Breast epithelium (tissue), 3 donors: ENCODE results near the gene ACRBP.

ENCODE experiments used
- POLR2A ChIP-seq: fragments of 450-650 bp; IDR thresholded peaks from one replicate; pipeline ENCODE4 v1.6.1; 2016; ENCODE audit warnings: antibody characterized with exemption, mild to moderate bottlenecking, moderate library complexity
- TF ChIP-seq, protein P1 (sequence below), 3 donors: fragments of 450-650 bp; IDR thresholded peaks; one replicate each; pipeline ENCODE4 v1.5.1; 2016 to 2017; ENCODE audit warnings: antibody characterized with exemption in 3 of 3, mild to moderate bottlenecking in 3 of 3, moderate library complexity in 3 of 3

DNA sequence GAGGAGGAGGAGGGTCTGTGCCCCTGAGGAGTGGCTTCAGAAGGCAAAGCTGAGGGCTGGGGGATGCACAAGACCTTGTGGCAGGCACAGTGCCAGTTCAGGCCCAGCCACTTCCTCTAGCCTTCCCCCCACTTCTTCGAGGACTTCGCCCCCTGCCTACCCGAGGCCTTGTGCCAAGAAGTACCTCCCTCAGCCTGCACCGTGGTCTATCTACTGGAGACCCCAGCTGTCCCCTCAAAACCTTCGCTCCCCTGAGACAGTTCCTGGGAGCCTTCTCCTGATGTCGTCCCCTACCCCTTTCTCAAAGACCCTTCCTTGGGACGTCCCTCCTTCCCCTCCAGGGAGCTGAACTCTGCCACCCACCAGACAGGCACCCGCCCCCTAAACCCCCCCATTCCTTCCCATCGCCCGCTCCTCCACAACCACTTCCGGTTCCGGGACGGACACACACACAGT, 41.3 kb upstream of the ACRBP start:
- TF ChIP-seq, protein P1, sequence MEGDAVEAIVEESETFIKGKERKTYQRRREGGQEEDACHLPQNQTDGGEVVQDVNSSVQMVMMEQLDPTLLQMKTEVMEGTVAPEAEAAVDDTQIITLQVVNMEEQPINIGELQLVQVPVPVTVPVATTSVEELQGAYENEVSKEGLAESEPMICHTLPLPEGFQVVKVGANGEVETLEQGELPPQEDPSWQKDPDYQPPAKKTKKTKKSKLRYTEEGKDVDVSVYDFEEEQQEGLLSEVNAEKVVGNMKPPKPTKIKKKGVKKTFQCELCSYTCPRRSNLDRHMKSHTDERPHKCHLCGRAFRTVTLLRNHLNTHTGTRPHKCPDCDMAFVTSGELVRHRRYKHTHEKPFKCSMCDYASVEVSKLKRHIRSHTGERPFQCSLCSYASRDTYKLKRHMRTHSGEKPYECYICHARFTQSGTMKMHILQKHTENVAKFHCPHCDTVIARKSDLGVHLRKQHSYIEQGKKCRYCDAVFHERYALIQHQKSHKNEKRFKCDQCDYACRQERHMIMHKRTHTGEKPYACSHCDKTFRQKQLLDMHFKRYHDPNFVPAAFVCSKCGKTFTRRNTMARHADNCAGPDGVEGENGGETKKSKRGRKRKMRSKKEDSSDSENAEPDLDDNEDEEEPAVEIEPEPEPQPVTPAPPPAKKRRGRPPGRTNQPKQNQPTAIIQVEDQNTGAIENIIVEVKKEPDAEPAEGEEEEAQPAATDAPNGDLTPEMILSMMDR (IDR thresholded peaks at IDR 0.05), result no peak
- TF ChIP-seq POLR2A, result no peak
